Measurements from ENCODE around the gene EML6. TPM values are rescaled to one million over a fixed set of nuclear protein-coding genes. Genes with fewer than 3 reads are reported as not detected.

The EML6 gene
- total RNA-seq, 1 experiment from 2014 or later, result 0.77 TPM

GRCh38 chr2:54676656-54677055, 46.8 kb upstream of the EML6 start:
- Mint-ChIP-seq H3K4me1 (ENCODE audit: insufficient read depth, unreplicated experiment) (peaks cover 31% of the 10 kb centered on the region), H3K27ac (ENCODE audit: low read depth, unreplicated experiment) (no peak overlapping the region), H3K9me3 (ENCODE audit: unreplicated experiment) (no peaks in the 10 kb centered on the region), H3K27me3 (ENCODE audit: insufficient read depth, unreplicated experiment) (no peaks in the 10 kb centered on the region), H3K36me3 (ENCODE audit: insufficient read depth, unreplicated experiment) (peaks cover 13% of the 10 kb centered on the region), H3K4me3 (ENCODE audit: unreplicated experiment) (no peak overlapping the region)
- no TSS peak for BruUV-seq (replicated peaks)
- ChIA-PET POLR2A (interaction anchor here (0.6 to 1.0 kb wide), 3 partner anchors 13 to 117 kb away, joined by 3 to 6 read pairs (median 4); no protein-coding TSS in a partner anchor), CTCF (interaction anchor here (0.8 to 5.8 kb wide), 5 partner anchors 11 to 153 kb away, joined by 3 to 24 read pairs (median 3); no protein-coding TSS in a partner anchor)
- intact Hi-C loops (cut with micrococcal nuclease), result no loop called here
- TF ChIP-seq CTCF (IDR thresholded peaks at IDR 0.05; ENCODE audit: unreplicated experiment), result no peak
- DNase-seq (ENCODE audit: unreplicated experiment), result no peak

- no peak overlapping the region for H3K27ac Mint-ChIP-seq (ENCODE audit: low read depth, unreplicated experiment)
- ChIA-PET CTCF (interaction anchor here (0.6 to 5.8 kb wide), 4 partner anchors 27 to 571 kb away, joined by 3 to 24 read pairs (median 4); no protein-coding TSS in a partner anchor), POLR2A (interaction anchor here (1.0 to 1.2 kb wide), 2 partner anchors 33 to 46 kb away, joined by 3 to 4 read pairs; partner anchors contain the start of gene EML6)
- no peak for DNase-seq (ENCODE audit: unreplicated experiment)
- BruUV-seq (replicated peaks), result no TSS peak
- peaks cover 9% of the 10 kb centered on the region for H3K36me3 Mint-ChIP-seq (ENCODE audit: insufficient read depth, unreplicated experiment)
- no peaks in the 10 kb centered on the region for H3K27me3 Mint-ChIP-seq (ENCODE audit: insufficient read depth, unreplicated experiment)
- peaks cover 28% of the 10 kb centered on the region for H3K4me1 Mint-ChIP-seq (ENCODE audit: insufficient read depth, unreplicated experiment)
- H3K4me3 Mint-ChIP-seq (ENCODE audit: unreplicated experiment), result no peak overlapping the region
- TF ChIP-seq CTCF (IDR thresholded peaks at IDR 0.05; ENCODE audit: unreplicated experiment), result no peak
- intact Hi-C loops (cut with micrococcal nuclease), result no loop called here
- no peaks in the 10 kb centered on the region for H3K9me3 Mint-ChIP-seq (ENCODE audit: unreplicated experiment)
Observed at GRCh38 chr2:54677476-54678265, 45.8 kb upstream of the EML6 start.

- no TSS peak for BruUV-seq (replicated peaks)
- Mint-ChIP-seq H3K9me3 (ENCODE audit: unreplicated experiment) (no peaks in the 10 kb centered on the region), H3K4me1 (ENCODE audit: insufficient read depth, unreplicated experiment) (peaks cover 17% of the 10 kb centered on the region), H3K27me3 (ENCODE audit: insufficient read depth, unreplicated experiment) (no peaks in the 10 kb centered on the region), H3K36me3 (ENCODE audit: insufficient read depth, unreplicated experiment) (peaks cover 9% of the 10 kb centered on the region), H3K27ac (ENCODE audit: low read depth, unreplicated experiment) (no peak overlapping the region), H3K4me3 (ENCODE audit: unreplicated experiment) (no peak overlapping the region)
- CTCF ChIA-PET, result interaction anchor here (0.5 to 1.7 kb wide), 7 partner anchors 11 to 905 kb away, joined by 3 to 7 read pairs (median 4); no protein-coding TSS in a partner anchor
- DNase-seq (ENCODE audit: unreplicated experiment), result no peak
- no peak for TF ChIP-seq CTCF (IDR thresholded peaks at IDR 0.05; ENCODE audit: unreplicated experiment)
- POLR2A ChIA-PET, result interaction anchor here (0.6 to 1.0 kb wide), 2 partner anchors 26 to 49 kb away, joined by 3 to 4 read pairs; no protein-coding TSS in a partner anchor
- intact Hi-C loops (cut with micrococcal nuclease), result no loop called here
Observed at GRCh38 chr2:54678719-54679118, 44.7 kb upstream of the EML6 start.

DNA sequence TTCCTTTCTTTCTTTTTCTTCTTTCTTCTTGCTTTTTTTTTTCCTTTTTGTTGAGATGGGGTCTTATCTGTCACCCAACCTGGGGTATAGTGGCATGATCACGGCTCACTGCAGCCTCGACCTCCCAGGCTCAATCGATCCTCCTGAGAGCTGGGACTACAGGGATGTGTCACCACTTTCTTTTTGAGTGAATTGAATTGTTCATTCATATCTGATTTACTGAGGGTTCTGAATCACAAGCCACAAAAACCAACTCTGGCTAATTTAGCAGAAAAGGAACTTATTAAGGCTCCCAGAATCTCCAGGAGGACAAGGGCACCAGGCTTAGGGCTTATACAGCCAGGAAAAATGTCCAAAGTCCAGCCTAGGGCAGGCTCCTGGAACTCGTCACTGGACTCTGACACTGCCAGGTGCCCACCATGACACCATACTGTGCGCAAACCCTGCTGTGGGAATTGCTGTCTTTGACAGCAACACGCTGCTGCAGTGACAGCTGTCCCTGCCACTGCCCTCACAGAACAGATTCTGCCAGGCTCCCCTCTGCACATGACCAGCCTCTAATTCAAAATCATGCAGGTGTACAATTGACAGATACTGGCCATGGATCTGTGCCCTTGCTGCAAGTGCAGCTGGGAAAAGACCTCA, 42.9 kb upstream of the EML6 start:
- ChIA-PET POLR2A (no interaction called here), CTCF (interaction anchor here (0.6 to 1.0 kb wide), 4 partner anchors 10 to 212 kb away, joined by 3 to 4 read pairs (median 3); no protein-coding TSS in a partner anchor)
- Mint-ChIP-seq H3K27ac (ENCODE audit: low read depth, unreplicated experiment) (no peak overlapping the region), H3K4me3 (ENCODE audit: unreplicated experiment) (no peak overlapping the region), H3K4me1 (ENCODE audit: insufficient read depth, unreplicated experiment) (peaks cover 9% of the 10 kb centered on the region), H3K27me3 (ENCODE audit: insufficient read depth, unreplicated experiment) (no peaks in the 10 kb centered on the region), H3K36me3 (ENCODE audit: insufficient read depth, unreplicated experiment) (peaks cover 5% of the 10 kb centered on the region), H3K9me3 (ENCODE audit: unreplicated experiment) (no peaks in the 10 kb centered on the region)
- BruUV-seq (replicated peaks), result no TSS peak
- intact Hi-C loops (cut with micrococcal nuclease), result no loop called here
- no peak for DNase-seq (ENCODE audit: unreplicated experiment)
- no peak for TF ChIP-seq CTCF (IDR thresholded peaks at IDR 0.05; ENCODE audit: unreplicated experiment)

Measured in MCF 10A (cell line).